CD14-positive monocyte (primary cell): ENCODE measurements around the gene SCN2A. TPM values are rescaled to one million over a fixed set of nuclear protein-coding genes. Genes with fewer than 3 reads are reported as not detected.
A peak's percentile ranks its signal among the peaks of the same experiment; 100 is the strongest.

Source experiments
- DNase-seq, 3 donors: peaks; one replicate each; pipeline ENCODE4 v3.0.0-alpha.2; 2011 to 2022
- H2AFZ ChIP-seq: 2 replicates; pipeline ENCODE4 v1.6.0; 2012; ENCODE audit warnings: mild to moderate bottlenecking, low read depth, low read length, inconsistent platforms; ENCODE audit not compliant: insufficient read depth, poor library complexity, severe bottlenecking
- H3K27ac ChIP-seq, 2 donors: 1 replicate in 1 of 2; 2 replicates in 1 of 2; pipeline ENCODE4 v1.5.1; 2012 to 2013; ENCODE audit warnings: low read length in 2 of 2, control low read depth in 1 of 2, inconsistent platforms in 1 of 2, low read depth in 1 of 2, mild to moderate bottlenecking in 1 of 2
- H3K27me3 ChIP-seq, 2 donors: one replicate each; pipeline versions ENCODE4 v1.6.0 to v1.6.1; 2011 to 2013; ENCODE audit warnings: low read length in 2 of 2; ENCODE audit not compliant: control insufficient read depth in 2 of 2, insufficient read depth in 2 of 2
- H3K36me3 ChIP-seq, 2 donors: replicated peaks in 1 of 2; 1 replicate in 1 of 2; 2 replicates in 1 of 2; pipeline versions ENCODE4 v1.5.1 to v1.6.1; 2012 to 2013; ENCODE audit warnings: low read length in 2 of 2, control low read depth in 1 of 2, inconsistent platforms in 1 of 2, mild to moderate bottlenecking in 1 of 2; ENCODE audit not compliant: insufficient read depth in 2 of 2, control insufficient read depth in 1 of 2
- H3K4me1 ChIP-seq, 2 donors: 1 replicate in 1 of 2; 2 replicates in 1 of 2; pipeline versions ENCODE4 v1.5.1 to v1.6.1; 2012 to 2013; ENCODE audit warnings: low read length in 2 of 2, control low read depth in 1 of 2, inconsistent platforms in 1 of 2, mild to moderate bottlenecking in 1 of 2, moderate library complexity in 1 of 2; ENCODE audit not compliant: insufficient read depth in 2 of 2, control insufficient read depth in 1 of 2
- H3K4me2 ChIP-seq: replicated peaks from 2 replicates; pipeline ENCODE3; 2012; ENCODE audit warnings: low read length, moderate library complexity, mild to moderate bottlenecking; ENCODE audit not compliant: poor library complexity, severe bottlenecking; ENCODE audit errors: extremely low read depth
- H3K4me3 ChIP-seq, 3 experiments: fragments of 200-600 bp in 1 of 3; sonication (generic) in 1 of 3; replicated peaks in 1 of 3; 1 replicate in 2 of 3; 2 replicates in 1 of 3; pipeline ENCODE4 v1.5.1; 2011 to 2013; ENCODE audit warnings: low read length in 3 of 3, mild to moderate bottlenecking in 3 of 3, control low read depth in 2 of 3, low read depth in 2 of 3, inconsistent platforms in 1 of 3, moderate library complexity in 1 of 3
- H3K79me2 ChIP-seq: 2 replicates; pipeline ENCODE4 v1.6.0; 2012; ENCODE audit warnings: mild to moderate bottlenecking, control low read depth, inconsistent platforms, low read length, moderate library complexity; ENCODE audit not compliant: insufficient read depth
- H3K9ac ChIP-seq: 2 replicates; pipeline ENCODE4 v1.6.0; 2017; ENCODE audit warnings: low read length, mild to moderate bottlenecking; ENCODE audit not compliant: insufficient read depth, poor library complexity, severe bottlenecking
- H3K9me3 ChIP-seq, 2 donors: replicated peaks in 1 of 2; 1 replicate in 1 of 2; 2 replicates in 1 of 2; pipeline versions ENCODE4 v1.5.1 to v1.6.1; 2012 to 2013; ENCODE audit warnings: low read length in 2 of 2, control low read depth in 1 of 2; ENCODE audit not compliant: control insufficient read depth in 1 of 2, insufficient read depth in 1 of 2
- H4K20me1 ChIP-seq: 2 replicates; pipeline ENCODE4 v1.6.0; 2012; ENCODE audit warnings: mild to moderate bottlenecking, low read length, control low read depth, moderate library complexity; ENCODE audit not compliant: insufficient read depth
- H3K27ac Mint-ChIP-seq, 7 donors: one replicate each; pipeline ENCODE4 v1.8.0; 2020; ENCODE audit warnings: mild to moderate bottlenecking in 7 of 7, mixed read lengths in 7 of 7, moderate library complexity in 6 of 7, inconsistent platforms in 2 of 7
- H3K27me3 Mint-ChIP-seq, 3 donors: one replicate each; pipeline ENCODE4 v1.8.0; 2021 to 2022; ENCODE audit warnings: low read depth in 3 of 3, mild to moderate bottlenecking in 3 of 3, mixed read lengths in 3 of 3, moderate library complexity in 3 of 3, inconsistent platforms in 1 of 3
- H3K36me3 Mint-ChIP-seq, 2 donors: one replicate each; pipeline ENCODE4 v1.8.0; 2020; ENCODE audit warnings: mixed read lengths in 2 of 2, inconsistent platforms in 1 of 2, mild to moderate bottlenecking in 1 of 2
- H3K4me1 Mint-ChIP-seq: one replicate; pipeline ENCODE4 v1.8.0; 2020; ENCODE audit warnings: mild to moderate bottlenecking, mixed read lengths
- H3K4me3 Mint-ChIP-seq, 2 donors: one replicate each; pipeline ENCODE4 v1.8.0; 2020; ENCODE audit warnings: mild to moderate bottlenecking in 2 of 2, mixed read lengths in 2 of 2, moderate library complexity in 1 of 2
- H3K9me3 Mint-ChIP-seq, 7 donors: one replicate each; pipeline ENCODE4 v1.8.0; 2020 to 2022; ENCODE audit warnings: mixed read lengths in 7 of 7, mild to moderate bottlenecking in 6 of 7, moderate library complexity in 6 of 7, inconsistent platforms in 2 of 7
- WGBS: methylation state at CpG from one replicate; pipeline ENCODE4 v1.1.5; 2013; ENCODE audit warnings: missing lambda C conversion rate; ENCODE audit not compliant: insufficient coverage; 5-methylcytosine and 5-hydroxymethylcytosine counted together
- intact Hi-C, 2 donors: fragments of 100-400 bp; cut with micrococcal nuclease; formaldehyde crosslinking; loops; one replicate each; pipeline versions ENCODE4 v1.15.0 to v1.15.1; 2023
- polyA plus RNA-seq, 3 donors: library from polyadenylated mRNA; depleted of rRNA in 1 of 3; unstranded in 2 of 3; stranded (reverse) in 1 of 3; fragments of 300-500 nt in 2 of 3; fragments of >200 nt in 1 of 3; fragmentation: Illumina TruSeq in 2 of 3; gene quantifications; 1 replicate in 2 of 3; 2 replicates in 1 of 3; pipeline ENCODE4 v1.2.3, GENCODE V29; 2012 to 2021
- TF ChIP-seq, protein P1 (sequence below): fragments of 200-600 bp; IDR thresholded peaks from one replicate; pipeline ENCODE4 v1.8.0; 2022; ENCODE audit warnings: antibody characterized with exemption, mild to moderate bottlenecking

SCN2A gene
- polyA plus RNA-seq, 3 donors: not detected

GRCh38 chr2:165414187-165414586 lies 175.0 kb downstream of the SCN2A start:
- Histone ChIP-seq H3K27me3 (no peaks in the 10 kb centered on the region), H3K36me3 (no peaks in the 10 kb centered on the region), H3K4me3 (no peak overlapping the region), H3K9me3 (peaks cover 0 to 9% of the 10 kb centered on the region in 2 donors), H3K4me1 (no peaks in the 10 kb centered on the region), H3K79me2 (no peaks in the 10 kb centered on the region), H2AFZ (no peak overlapping the region), H3K27ac (no peak overlapping the region), H3K9ac (no peak overlapping the region), H4K20me1 (no peaks in the 10 kb centered on the region), H3K4me2 (no peak overlapping the region)
- intact Hi-C loops: no loop called here
- peaks cover 0 to 3% (median 0%) of the 10 kb centered on the region in 3 donors for H3K27me3 Mint-ChIP-seq
- H3K4me3 Mint-ChIP-seq: no peak overlapping the region
- H3K9me3 Mint-ChIP-seq: peaks cover 4 to 16% (median 12%) of the 10 kb centered on the region in 7 donors
- TF ChIP-seq, protein P1, sequence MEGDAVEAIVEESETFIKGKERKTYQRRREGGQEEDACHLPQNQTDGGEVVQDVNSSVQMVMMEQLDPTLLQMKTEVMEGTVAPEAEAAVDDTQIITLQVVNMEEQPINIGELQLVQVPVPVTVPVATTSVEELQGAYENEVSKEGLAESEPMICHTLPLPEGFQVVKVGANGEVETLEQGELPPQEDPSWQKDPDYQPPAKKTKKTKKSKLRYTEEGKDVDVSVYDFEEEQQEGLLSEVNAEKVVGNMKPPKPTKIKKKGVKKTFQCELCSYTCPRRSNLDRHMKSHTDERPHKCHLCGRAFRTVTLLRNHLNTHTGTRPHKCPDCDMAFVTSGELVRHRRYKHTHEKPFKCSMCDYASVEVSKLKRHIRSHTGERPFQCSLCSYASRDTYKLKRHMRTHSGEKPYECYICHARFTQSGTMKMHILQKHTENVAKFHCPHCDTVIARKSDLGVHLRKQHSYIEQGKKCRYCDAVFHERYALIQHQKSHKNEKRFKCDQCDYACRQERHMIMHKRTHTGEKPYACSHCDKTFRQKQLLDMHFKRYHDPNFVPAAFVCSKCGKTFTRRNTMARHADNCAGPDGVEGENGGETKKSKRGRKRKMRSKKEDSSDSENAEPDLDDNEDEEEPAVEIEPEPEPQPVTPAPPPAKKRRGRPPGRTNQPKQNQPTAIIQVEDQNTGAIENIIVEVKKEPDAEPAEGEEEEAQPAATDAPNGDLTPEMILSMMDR: no peak
- H3K27ac Mint-ChIP-seq: no peak overlapping the region
- no peaks in the 10 kb centered on the region for H3K4me1 Mint-ChIP-seq
- no peaks in the 10 kb centered on the region for H3K36me3 Mint-ChIP-seq
- no peak for DNase-seq

- TF ChIP-seq, protein P1: no peak
- Histone ChIP-seq H3K36me3 (no peaks in the 10 kb centered on the region), H3K9ac (no peak overlapping the region), H4K20me1 (no peaks in the 10 kb centered on the region), H3K79me2 (no peaks in the 10 kb centered on the region), H3K4me3 (no peak overlapping the region), H3K9me3 (peaks cover 0 to 9% of the 10 kb centered on the region in 2 donors), H3K27me3 (no peaks in the 10 kb centered on the region), H2AFZ (no peak overlapping the region), H3K4me1 (no peaks in the 10 kb centered on the region), H3K4me2 (no peak overlapping the region), H3K27ac (no peak overlapping the region)
- peaks cover 5 to 16% (median 10%) of the 10 kb centered on the region in 7 donors for H3K9me3 Mint-ChIP-seq
- WGBS: 88% methylated on average over 1 of the region's 1 CpG
- peak overlapping the region in 1 of 7 donors; percentile 17 for H3K27ac Mint-ChIP-seq
- no peak overlapping the region for H3K4me3 Mint-ChIP-seq
- H3K36me3 Mint-ChIP-seq: no peaks in the 10 kb centered on the region
- intact Hi-C loops: no loop called here
- no peaks in the 10 kb centered on the region for H3K27me3 Mint-ChIP-seq
- no peaks in the 10 kb centered on the region for H3K4me1 Mint-ChIP-seq
- no peak for DNase-seq
These were observed 177.8 kb downstream of the SCN2A start for GRCh38 chr2:165417009-165417408.
